NCI-H446 treated with DMSO at 0.1 percent for 48 hours (cell line): ENCODE results near the gene POLR3A.
"Not testable (repeated sequence)": the region's sequence is repeated elsewhere in the genome, so short reads cannot be mapped to it uniquely, and the experiment has no call there.

ENCODE experiments used
- DNase-seq: peaks from one replicate; lab custom pipeline; 2025; lab: John Stamatoyannopoulos, UW

Gene POLR3A

DNA sequence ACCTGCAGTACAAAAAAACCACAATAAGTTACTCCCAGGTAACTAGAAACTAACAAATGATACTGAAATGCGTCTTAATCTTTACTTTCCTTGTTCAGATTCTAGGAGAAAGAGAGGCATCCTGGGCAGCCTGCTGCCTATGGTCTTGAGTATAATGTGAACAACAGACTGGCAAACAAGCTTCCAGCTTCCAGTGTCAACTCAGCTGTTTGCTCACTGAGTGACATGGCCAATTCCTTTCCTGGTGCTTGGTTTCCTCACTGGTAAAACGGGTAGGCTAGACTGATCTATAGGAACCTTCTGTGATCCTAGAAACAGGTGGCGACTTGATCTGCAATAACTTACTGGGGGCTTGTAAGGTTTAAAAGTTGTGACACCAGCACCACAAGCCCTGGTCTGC is 10.1 kb downstream of the POLR3A start:
- no peak for DNase-seq

DNA sequence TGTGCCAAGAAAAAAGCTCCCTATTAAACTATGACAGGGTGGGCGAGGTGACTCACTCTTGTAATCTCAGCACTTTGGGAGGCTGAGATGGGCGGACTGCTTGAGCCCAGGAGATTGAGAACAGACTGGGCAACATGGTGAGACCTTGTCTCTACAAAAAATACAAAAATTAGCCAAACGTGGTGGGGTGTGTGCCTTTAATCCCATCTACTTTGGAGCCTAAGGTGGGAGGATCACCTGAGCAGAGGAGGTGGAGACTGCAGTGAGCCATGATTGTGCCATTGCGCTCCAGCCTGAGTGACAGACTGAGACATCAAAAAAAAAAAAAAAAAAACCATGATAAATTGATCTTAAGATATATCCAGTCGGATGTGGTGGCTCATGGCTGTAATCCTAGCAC is 11.5 kb downstream of the POLR3A start:
- DNase-seq = no peak

DNA sequence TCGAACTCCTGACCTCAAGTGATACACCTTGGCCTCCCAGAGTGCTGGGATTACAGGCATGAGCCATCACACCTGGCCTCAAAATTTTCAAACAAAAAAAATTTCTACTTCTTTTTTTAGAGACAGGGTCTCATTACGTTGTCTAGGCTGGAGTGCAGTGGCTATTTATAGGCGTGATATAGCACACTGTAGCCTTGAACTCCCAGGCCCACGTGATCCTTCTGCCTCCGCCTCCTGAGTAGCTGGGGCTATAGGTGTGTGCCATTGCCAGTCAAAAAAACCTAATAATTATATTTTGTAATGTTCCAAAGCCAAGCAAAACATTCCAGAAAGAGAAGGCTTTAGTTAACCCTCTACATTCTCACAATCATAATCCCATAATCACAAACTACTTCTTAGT is 13.8 kb downstream of the POLR3A start:
- no peak for DNase-seq

DNA sequence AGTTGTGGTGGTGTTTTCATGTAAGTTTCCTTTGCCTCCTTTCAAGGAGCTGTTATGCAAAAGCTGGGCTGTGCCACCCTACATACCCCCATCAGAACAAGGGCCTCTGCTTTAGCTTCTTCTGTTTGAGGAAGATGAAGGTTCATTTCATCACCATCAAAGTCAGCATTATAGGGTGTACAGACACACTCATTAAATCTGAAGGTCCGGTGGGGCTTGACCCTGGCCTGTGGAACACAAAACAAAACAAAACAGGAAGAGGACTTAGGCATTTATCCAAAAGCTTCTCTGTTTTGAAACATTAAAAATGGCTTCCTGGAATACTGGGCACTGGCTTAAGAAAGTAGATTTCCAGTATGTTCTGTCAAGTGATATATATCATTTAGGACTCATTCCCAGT is 15.8 kb downstream of the POLR3A start:
- no peak for DNase-seq

DNA sequence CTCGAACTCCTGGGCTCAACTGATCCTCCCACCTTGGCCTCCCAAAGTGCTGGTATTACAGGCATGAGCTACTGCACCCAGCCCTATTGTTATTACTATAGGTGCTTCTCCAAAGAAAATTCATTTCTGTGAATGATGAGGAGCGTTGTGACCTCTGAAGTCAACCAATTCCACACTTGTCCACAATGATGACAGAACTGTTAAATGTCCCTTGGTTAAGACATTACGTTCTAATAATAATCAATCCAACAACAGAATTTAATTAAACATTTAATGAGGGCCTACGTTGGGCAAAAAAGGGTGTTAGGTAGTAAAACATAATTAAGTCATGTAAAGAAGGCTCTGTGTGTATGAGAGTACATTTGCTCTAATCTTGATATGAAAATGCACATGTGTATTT is 18.2 kb downstream of the POLR3A start:
- no peak for DNase-seq

DNA sequence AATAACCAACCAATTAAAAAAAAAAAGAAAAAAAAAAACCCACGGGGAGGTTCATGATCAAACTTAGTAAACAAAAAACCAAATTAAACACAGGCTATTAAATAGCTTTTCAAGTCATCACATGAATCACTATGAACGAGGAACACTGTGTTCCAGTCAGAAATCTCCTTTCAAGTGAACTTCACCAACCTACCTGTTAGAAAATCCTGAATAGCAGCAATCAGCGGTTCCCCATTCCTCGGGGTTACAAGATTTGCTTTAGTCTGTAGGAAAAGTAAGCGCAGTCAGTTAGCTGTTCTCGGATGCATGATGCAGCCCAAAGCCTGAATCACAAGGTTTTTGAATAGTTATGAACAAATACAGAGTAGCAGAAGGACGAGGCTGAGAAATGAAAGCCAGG is 19.0 kb downstream of the POLR3A start:
- DNase-seq = no peak

DNA sequence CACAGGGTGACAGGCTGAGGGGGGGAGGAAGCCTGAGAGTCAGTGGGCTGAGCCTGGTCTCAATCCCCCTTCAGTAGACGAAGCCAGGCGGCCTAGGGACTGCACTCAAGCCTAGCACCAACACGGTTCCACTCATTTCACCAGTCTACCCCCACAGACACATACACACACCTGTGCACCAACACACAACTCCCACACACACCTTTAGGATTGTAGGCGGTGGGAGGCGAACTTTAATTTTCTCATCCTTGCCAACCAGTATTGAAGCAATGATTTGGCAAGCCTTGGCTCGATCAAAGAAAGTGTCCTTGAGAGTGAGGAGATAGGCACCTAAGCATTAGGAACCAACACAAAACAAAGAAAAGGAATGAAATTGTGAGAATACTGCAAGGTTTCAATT is 19.7 kb downstream of the POLR3A start:
- DNase-seq = no peak

DNA sequence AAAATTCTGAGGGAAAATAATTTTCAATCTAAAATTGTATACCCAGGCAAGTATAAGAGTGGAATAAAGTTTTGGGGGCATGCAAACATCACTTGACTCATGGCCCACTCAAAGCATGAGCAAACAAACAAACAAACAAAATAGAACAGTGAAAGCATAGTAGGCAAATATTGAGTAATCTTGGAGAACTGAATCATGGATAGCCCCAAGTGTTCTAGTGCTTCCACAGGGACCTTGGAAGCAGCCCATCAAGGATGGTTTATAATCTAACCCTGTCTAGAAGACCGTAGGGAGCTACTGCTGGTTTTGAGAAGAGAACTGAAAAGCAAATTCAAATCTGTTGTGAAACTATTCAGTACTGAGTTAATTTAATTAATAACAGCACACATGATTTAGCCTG is 22.1 kb downstream of the POLR3A start:
- DNase-seq = no peak

DNA sequence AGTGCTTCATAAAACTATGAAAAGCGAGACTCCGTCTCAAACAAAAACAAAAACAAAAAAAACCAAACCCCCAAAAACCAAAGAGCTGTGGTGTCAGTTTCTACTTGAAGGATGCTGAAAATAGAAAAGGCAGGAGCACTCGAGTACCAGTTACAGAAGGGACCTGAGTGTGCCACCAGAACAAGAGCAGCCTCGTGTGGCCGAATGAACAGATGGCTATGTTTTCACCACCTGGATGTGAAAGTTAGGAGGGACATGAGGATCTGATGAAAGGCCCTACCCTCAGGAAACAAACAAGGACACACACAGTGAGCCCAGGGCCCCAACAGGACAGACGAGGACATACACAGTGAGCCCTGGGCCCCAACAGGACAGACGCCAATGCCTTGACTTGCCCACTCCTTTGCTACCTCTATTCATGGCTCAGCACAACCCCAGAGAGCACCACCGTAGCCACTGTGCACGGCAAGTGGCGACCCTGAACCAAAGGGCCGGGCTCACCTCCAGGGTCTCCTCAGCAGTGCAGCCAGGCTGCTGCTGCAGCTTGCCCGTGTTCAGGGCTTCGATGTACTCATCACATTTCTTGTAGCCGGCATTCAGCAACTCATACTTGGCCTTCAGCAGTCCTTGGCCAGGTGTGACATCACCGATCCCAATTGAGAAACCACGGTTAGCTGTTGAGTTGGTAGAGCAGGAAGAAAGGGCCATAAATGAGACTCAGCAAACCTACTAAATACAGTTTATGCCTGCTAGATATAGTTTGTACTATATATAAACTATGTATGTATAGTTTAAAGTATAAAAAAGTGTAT is 24.9 kb downstream of the POLR3A start:
- no peak for DNase-seq

DNA sequence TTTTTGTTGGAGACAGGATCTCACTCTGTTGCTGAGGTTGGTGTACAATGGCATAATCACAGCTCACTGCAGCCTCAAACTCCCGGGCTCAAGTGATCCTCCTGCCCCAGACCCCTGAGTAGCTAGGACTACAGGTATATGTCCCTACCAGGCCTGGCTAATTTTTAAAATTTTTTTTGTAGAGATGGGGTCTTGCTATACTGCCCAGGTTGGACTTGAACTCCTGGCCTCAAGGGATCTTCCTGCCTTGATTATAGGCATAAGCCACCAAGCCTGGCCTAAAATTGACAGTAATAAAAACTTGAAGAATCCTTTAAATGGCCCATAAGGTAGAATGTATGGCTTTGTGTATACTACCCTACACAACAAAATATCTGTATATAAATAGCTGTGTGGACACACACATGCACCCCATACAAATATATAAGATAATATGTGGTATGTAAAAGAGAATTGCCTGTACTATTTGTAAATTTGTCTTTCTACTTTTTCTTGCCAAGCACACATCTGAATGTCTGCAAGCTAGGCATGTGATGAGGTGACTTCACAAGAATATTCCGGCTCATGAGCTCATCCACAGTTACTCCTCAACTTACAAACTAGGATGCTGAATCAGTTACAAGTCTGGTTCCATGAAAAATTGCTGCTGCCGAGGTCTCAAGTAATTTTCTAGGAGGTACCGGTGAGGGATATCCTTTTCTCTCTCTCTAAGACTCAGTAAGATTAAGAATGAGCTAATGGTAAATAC is 26.6 kb downstream of the POLR3A start:
- DNase-seq = no peak

DNA sequence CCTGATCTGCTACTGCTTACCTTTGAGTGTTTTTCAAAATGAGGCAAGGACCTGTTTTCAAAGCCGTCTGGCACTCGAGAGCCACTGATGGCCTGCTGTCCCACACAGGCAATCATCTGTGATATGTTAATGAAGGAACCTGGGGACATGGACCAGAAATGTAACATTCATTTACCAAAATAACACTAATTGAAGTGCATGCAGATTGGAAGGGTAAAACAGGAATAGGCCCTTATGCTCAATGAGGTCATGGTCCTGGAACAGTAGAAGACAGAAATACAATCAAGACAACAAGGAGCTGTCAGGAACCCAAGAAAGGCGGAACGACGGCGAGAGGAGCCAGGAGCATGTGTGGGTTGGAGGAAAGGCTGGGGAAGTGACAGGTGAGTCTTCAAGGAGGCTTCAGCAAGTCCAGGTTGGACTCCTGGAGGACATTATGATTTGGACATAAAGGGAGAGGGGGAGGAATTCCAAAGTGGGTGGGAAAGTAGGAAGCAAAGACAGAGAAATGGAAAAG is 28.3 kb downstream of the POLR3A start:
- no peak for DNase-seq

DNA sequence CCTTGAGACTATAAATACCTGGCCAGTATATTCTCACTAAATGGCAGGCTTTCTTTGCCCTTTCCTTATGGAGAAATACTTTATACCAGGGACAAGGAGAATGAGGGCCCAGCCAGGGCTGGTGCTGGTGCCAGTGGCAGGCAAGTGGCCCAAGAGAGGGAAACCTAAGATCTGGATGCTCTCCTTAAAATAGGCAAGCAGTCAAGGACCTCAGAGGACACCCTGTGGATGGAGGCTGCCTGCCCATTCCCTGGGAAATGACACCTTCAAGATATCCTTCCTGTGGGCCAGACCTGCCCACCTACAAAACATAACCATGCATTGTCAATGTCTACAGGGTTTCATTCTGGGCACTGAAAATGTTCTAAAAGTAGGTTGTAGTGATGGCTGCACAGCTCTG is 29.1 kb downstream of the POLR3A start:
- DNase-seq = no peak

DNA sequence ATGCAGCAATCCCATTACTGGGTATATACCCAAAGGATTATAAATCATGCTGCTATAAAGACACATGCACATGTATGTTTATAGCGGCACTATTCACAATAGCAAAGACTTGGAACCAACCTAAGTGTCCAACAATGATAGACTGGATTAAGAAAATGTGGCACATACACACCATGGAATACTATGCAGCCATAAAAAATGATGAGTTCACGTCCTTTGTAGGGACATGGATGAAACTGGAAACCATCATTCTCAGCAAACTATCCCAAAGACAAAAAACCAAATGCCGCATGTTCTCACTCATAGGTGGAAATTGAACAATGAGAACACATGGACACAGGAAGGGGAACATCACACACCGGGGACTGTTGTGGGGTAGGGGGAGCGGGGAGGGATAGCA is 30.5 kb downstream of the POLR3A start:
- not testable (repeated sequence) for DNase-seq

DNA sequence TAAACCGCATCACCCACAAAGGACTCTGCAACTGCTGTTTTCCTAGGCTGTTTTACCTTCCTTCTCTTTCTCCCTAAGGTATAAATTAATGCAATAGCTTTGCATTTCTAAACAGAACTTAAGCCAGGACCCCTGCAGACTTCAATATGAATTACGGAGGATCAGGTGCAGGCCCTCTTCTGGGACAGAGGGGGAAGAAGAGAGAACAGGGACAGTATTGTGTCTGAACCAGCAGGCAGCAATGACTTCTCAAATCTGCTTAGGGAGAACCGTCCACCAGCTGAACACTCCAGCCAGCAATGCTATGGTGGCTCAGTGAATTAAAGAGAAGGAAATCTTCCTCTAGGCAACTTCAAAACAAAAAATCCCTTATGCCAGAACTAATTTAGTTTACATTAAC is 35.7 kb downstream of the POLR3A start:
- no peak for DNase-seq

DNA sequence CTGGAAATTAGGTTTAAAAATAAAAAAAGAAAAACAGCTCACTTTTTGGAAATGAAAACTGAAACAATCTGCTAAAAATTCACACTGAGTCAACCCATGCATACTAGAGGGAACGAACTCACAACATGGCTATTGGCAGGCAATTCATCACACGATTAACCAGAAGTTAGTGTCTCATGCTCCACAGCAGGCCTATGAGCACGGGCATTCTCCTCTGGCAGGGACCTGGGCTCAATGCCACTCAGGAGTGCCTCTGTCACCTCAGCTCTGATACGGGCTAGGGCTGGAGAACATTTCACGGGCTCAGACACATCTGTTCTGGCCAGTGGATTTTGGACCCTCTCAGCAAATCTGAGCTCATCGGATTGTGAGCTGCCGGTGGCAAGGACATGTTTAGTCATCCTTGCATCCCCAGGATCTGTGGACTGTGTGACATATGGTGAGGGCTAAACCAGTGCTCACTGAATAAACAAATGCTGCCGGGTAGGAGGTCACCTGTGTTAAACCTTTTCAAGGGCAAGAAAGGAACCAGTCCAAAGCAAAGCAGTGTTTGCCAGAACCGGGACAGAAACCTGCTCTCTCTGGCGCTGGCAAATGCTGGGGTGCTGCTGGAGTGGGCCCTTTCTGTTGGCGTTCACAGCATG is 40.1 kb downstream of the POLR3A start:
- no peak for DNase-seq

DNA sequence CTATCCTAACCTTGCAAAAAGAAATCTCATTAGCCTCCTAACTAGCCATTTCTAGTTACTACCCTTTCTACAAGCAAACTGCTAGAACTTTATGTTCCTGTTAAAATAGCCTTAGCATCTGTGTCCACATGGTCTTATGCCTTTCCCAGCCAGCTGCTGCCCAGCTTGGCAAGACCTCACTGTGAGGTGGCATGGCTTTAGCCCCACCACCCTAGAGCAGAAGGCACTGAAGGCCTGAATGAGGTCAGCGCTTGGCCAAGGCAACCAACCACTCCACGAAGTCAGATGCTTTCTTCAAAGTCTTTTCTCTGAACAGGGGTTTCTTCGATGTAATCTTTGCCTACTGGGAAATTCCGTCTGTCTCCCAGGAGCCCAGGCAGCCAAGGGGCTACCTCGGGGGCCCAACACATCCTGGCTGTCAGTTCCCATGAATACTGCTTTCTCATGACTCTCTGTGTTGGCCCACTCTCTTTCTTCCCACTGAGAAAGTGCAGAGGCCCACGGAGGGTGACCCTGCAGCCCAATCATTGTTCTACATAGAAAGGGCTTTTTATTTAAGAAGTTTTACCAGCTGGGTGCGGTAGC is 41.6 kb downstream of the POLR3A start:
- no peak for DNase-seq

DNA sequence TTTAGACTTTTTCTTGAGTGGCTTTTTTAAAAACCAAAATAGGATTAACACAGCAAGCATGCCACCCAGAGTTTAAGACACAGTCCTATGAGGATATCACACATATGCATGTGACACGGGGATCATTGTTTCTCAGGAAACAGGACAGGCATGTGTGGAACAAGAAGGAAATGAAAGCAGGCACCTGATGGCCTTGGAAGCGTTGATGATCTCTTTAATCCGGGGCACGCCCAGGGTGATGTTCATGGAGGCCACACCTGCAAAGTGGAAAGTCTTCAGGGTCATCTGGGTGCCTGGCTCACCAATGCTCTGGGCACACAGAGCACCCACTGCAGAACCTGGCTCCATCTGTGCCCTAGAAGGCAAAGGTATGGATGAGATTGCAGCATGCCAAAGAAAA is 44.3 kb downstream of the POLR3A start:
- DNase-seq = no peak

DNA sequence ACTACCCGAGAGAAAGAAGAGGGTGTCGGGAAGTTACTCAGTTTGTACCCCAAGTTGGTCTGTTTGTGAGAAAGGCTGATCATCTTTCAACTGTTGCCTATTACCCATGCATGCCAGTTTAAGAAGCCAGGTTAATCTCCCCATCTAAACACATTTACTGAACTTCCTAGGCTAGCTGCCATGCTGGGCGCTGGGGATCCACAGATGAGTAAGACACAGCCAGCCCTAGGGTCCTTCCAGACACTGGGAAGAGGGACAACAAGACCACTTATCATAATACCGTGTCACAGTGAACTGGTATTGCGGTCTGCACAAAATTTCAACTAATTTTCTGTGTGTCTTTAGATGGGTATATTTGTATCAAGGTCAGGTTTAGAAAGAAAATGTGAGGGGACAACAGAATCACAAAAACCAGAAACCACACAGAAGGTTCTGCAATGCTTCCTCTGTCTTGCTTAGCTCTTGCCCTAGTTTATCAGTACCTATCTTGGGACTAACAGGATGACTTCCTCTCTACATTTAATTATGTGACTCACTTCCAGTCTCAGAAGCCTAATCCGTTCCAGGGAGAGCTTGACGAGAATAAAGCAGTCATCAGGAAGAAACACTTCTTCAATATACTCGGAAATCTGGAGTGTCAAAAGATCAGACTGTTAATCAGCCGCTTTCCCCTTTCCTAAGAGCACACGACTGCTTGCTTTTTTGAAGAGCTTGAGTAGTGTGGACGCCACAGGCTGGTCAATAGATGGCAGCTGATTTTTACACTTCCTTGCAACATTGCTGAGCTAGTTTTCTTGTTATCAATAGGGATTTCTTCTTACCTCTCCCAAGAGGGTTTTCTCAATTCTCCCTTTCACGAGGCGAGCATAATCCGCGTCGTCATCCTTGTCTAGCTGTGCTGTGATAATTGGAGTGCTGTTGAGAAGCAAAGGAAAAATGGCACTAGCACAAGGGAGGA is 45.7 kb downstream of the POLR3A start:
- DNase-seq = no peak

DNA sequence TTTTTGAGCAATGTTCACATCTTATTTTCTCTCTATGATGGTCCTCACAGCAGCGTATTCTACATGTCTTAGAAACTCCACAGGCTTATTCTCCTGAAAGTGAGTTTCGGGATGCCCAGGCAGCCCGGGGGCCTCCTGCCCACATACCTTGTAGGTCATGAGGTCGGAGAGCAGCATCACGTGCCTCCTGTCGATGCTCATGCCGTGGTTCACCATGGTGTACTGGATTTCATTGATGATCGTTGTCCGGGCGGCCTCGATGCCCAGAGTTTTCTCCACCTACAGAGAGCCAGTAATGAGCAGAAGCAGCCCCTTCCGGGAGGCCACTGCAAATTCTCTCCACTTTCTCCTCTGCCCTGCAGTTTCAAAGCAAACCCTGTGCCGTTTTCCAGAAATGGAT is 48.0 kb downstream of the POLR3A start:
- DNase-seq = no peak

DNA sequence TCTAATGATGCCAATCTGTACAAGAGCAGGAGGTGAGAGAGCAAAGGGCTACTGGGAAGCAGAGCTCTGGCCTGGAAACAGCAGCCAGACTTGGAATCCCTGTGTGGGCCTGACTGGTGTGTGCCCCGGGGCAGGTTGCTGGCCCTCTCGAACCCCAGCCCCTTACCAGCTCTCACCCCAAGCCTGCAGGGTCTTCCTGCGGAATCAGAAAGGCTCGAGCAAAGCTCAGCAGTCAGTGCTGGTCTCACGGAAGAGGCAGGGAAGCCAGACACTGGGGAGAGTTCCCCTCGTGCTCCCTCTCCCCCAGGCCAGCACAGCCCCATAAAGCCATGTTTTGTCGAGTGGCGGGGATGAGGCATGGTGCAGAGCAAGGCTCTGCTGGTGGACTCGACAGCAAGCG is 50.1 kb downstream of the POLR3A start:
- DNase-seq = no peak

DNA sequence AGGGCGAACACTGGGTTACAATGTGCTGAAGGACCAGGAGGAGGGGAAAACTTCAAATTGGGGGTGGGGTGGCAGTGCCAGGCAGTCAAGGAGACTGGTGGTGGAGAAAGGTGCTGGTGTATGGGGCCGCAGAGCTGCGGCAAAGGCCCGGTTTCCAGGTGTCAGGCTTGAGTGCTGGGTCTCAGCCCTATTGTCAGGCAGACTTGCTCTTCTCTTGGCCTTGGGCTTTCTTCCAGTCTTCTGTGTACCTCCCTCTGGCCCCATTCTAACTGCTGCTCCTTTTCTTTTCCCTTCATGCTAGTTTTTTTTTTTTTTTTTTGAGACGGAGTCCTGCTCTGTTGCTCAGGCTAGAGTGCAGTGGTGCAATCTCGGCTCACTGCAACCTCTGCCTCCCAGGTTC is 51.0 kb downstream of the POLR3A start:
- no peak for DNase-seq
